K562 (cell line): ENCODE results near the gene CYP2D6. TPM values are rescaled to one million over a fixed set of nuclear protein-coding genes. Genes with fewer than 3 reads are reported as not detected.

ENCODE experiments used
- ATAC-seq: fragments of 200-7000 bp; cut with Tn5 transposase; 3 replicates; pipeline ENCODE4 v1.9.1; 2020; ENCODE audit warnings: moderate library complexity
- BruUV-seq: library from RNA; stranded (reverse); fragments of 400-500 nt; replicated peaks from 2 replicates; lab custom pipeline; 2021; lab: Mats Ljungman, UMichigan
- CTCF ChIA-PET: fragments of 300-600 bp; formaldehyde crosslinking; extraction: SDS; loops from one replicate; lab custom pipeline; 2021; ENCODE audit warnings: low intra/inter-chr PET ratio; lab: Yijun Ruan, JAX
- POLR2A ChIA-PET: fragments of 300-600, 350-650 bp; sonication (Branson Sonifier 250); formaldehyde crosslinking; extraction: SDS; loops from one replicate; lab custom pipeline; 2021; ENCODE audit warnings: antibody characterized with exemption, inconsistent platforms; lab: Yijun Ruan, JAX
- DNase-seq, 4 experiments: peaks; one replicate each; pipeline versions ENCODE4 v3.0.0 to v3.0.0-alpha.2; 2011 to 2018; ENCODE audit warnings: low spot score in 3 of 4, mixed read lengths in 3 of 4; ENCODE audit errors: extremely low read depth in 1 of 4
- FAIRE-seq: peaks from 2 replicates; lab custom pipeline; 2011; peaks lifted over from hg19 to GRCh38; lab: Jason Lieb, UNC
- H2AFZ ChIP-seq: 2 replicates; pipeline ENCODE4 v1.6.0; 2011; ENCODE audit warnings: low read depth, low read length, control low read depth, inconsistent platforms
- H3K27ac ChIP-seq: fragments of 200-600 bp; 3 replicates; pipeline ENCODE4 v1.8.0; 2011; ENCODE audit warnings: low read depth, mild to moderate bottlenecking, control low read depth, inconsistent platforms, low read length, moderate library complexity, mixed read lengths; ENCODE audit errors: extremely low read depth
- H3K27me3 ChIP-seq, 2 experiments: fragments of 300-600 bp in 1 of 2; 2 replicates in 1 of 2; 3 replicates in 1 of 2; pipeline versions ENCODE4 v1.6.0 to v1.8.0; 2011; ENCODE audit warnings: inconsistent platforms in 2 of 2, low read length in 2 of 2, mild to moderate bottlenecking in 1 of 2, mixed read lengths in 1 of 2, moderate library complexity in 1 of 2; ENCODE audit not compliant: control insufficient read depth in 2 of 2, insufficient read depth in 2 of 2
- H3K36me3 ChIP-seq: fragments of 300-600 bp; 3 replicates; pipeline ENCODE4 v1.8.0; 2011; ENCODE audit warnings: mild to moderate bottlenecking, low read length, inconsistent platforms; ENCODE audit not compliant: control insufficient read depth, insufficient read depth
- H3K4me1 ChIP-seq, 2 experiments: fragments of 200-600 bp in 1 of 2; replicated peaks in 1 of 2; 2 replicates in 1 of 2; 3 replicates in 1 of 2; pipeline versions ENCODE4 v1.5.1 to v1.8.0; 2011; ENCODE audit warnings: inconsistent platforms in 2 of 2, low read length in 2 of 2, mild to moderate bottlenecking in 1 of 2, mixed read lengths in 1 of 2, moderate library complexity in 1 of 2; ENCODE audit not compliant: control insufficient read depth in 2 of 2, insufficient read depth in 2 of 2
- H3K4me2 ChIP-seq: 2 replicates; pipeline ENCODE4 v1.6.1; 2011; ENCODE audit warnings: low read length, control low read depth, inconsistent platforms, mixed read lengths; ENCODE audit not compliant: insufficient read depth
- H3K4me3 ChIP-seq: fragments of 200-600 bp; sonication (generic), shearing (Covaris generic); 2 replicates; pipeline ENCODE4 v1.5.1; 2016; ENCODE audit warnings: control low read depth, inconsistent platforms
- H3K79me2 ChIP-seq: fragments of 200-600 bp; 3 replicates; pipeline ENCODE4 v1.8.0; 2011; ENCODE audit warnings: low read length, inconsistent platforms; ENCODE audit not compliant: control insufficient read depth, insufficient read depth
- H3K9ac ChIP-seq, 2 experiments: 2 replicates each; pipeline versions ENCODE4 v1.6.0 to v1.6.1; 2011; ENCODE audit warnings: low read depth in 2 of 2, low read length in 2 of 2, control low read depth in 1 of 2, inconsistent platforms in 1 of 2, mild to moderate bottlenecking in 1 of 2, mixed read lengths in 1 of 2; ENCODE audit not compliant: insufficient read depth in 1 of 2
- H3K9me1 ChIP-seq: one replicate; pipeline ENCODE4 v1.6.0; 2011; ENCODE audit warnings: inconsistent platforms, mild to moderate bottlenecking, low read length, moderate library complexity; ENCODE audit not compliant: control insufficient read depth, insufficient read depth
- H3K9me3 ChIP-seq: replicated peaks from 2 replicates; pipeline ENCODE4 v1.5.1; 2011; ENCODE audit warnings: low read depth, low read length, inconsistent platforms; ENCODE audit not compliant: control insufficient read depth, insufficient read depth
- H4K20me1 ChIP-seq: replicated peaks from 2 replicates; pipeline ENCODE4 v1.6.1; 2011; ENCODE audit warnings: low read length, inconsistent platforms, mixed read lengths; ENCODE audit not compliant: control insufficient read depth, insufficient read depth
- ADNP ChIP-seq: fragments of 200-800 bp; sonication (Bioruptor generic); IDR thresholded peaks from 2 replicates; pipeline ENCODE4 v1.6.1; 2016; ENCODE audit warnings: missing genetic modification characterization, missing compliant biosample characterization
- CCNT2 ChIP-seq: IDR thresholded peaks from 2 replicates; pipeline ENCODE4 v1.6.1; 2011; ENCODE audit warnings: borderline replicate concordance, low read depth, mild to moderate bottlenecking, moderate library complexity, mixed read lengths, low read length; ENCODE audit not compliant: insufficient read length; ENCODE audit errors: extremely low read depth
- EP300 ChIP-seq: IDR thresholded peaks from 2 replicates; pipeline ENCODE4 v1.6.1; 2012; ENCODE audit warnings: low read length, improper control_type of control experiment
- TARDBP ChIP-seq: fragments of 450-650 bp; IDR thresholded peaks from 2 replicates; pipeline ENCODE4 v1.6.1; 2016
- THRAP3 ChIP-seq: fragments of 450-650 bp; IDR thresholded peaks from 2 replicates; pipeline ENCODE4 v1.6.1; 2016; ENCODE audit warnings: mild to moderate bottlenecking, inconsistent platforms, borderline replicate concordance
- ZEB2 ChIP-seq: fragments of 450-650 bp; IDR thresholded peaks from 2 replicates; pipeline ENCODE4 v1.6.1; 2016
- ZNF76 ChIP-seq: fragments of 250-450 bp; sonication (Bioruptor Pico); IDR thresholded peaks from 2 replicates; pipeline ENCODE4 v1.4.0; 2020; ENCODE audit warnings: mild to moderate bottlenecking, moderate library complexity, borderline replicate concordance
- ZNF830 ChIP-seq: fragments of 250-450 bp; sonication (Bioruptor Pico); IDR thresholded peaks from 2 replicates; pipeline ENCODE4 v1.5.0; 2021; ENCODE audit warnings: mild to moderate bottlenecking
- WGBS: fragments of 100-300 bp; shearing (Covaris generic); methylation state at CpG from one replicate; pipeline ENCODE4 v1.1.6; 2016; ENCODE audit warnings: low coverage, mixed read lengths; ENCODE audit not compliant: insufficient coverage; ENCODE audit errors: missing lambda C conversion rate; 5-methylcytosine and 5-hydroxymethylcytosine counted together
- in situ Hi-C: fragments of 300-500 bp; cut with MboI; formaldehyde crosslinking; loops from 4 replicates; pipeline ENCODE4 v1.15.0; 2018; ENCODE audit warnings: inconsistent platforms, mixed read lengths
- intact Hi-C: fragments of 100-400 bp; cut with micrococcal nuclease; formaldehyde crosslinking; loops from 2 replicates; pipeline ENCODE4 v1.14.2; 2022
- polyA plus RNA-seq, 8 experiments: library from polyadenylated mRNA; depleted of rRNA in 4 of 8; stranded (reverse) in 5 of 8; unstranded in 3 of 8; fragments of >200 nt; fragmentation: Nextera tagmentation in 2 of 8; fragmentation: Illumina TruSeq in 1 of 8; extraction: Ambion mirVana in 2 of 8; extraction: Trizol in 1 of 8; gene quantifications; 2 replicates each; pipeline versions ENCODE4 v1.2.1 to v1.2.3, GENCODE V29; 2011 to 2014; ENCODE audit warnings: inconsistent platforms in 1 of 8, missing spikeins in 1 of 8
- total RNA-seq, 7 experiments: library from RNA; depleted of rRNA in 6 of 7; stranded (reverse); fragments of >200 nt in 6 of 7; fragmentation: Illumina TruSeq in 2 of 7; extraction: Trizol in 2 of 7; gene quantifications; 2 replicates each; pipeline versions ENCODE4 v1.2.1 to v1.2.3, GENCODE V29; 2011 to 2021; ENCODE audit warnings: low replicate concordance in 1 of 7

Gene CYP2D6
- total and polyA plus RNA-seq, 9 of the 15 experiments (the other 6 are each of a cell fraction or from before 2014, with no cell fraction given), result 0.04 to 0.20 (median 0.09) TPM; not detected in 5

- Histone ChIP-seq H3K9me1 (no peaks in the 10 kb centered on the region), H3K27ac (no peak overlapping the region), H3K36me3 (peaks cover 52% of the 10 kb centered on the region)
- ATAC-seq (no peak), DNase-seq (no peak)
- TF ChIP-seq THRAP3, result no peak
- TF ChIP-seq CCNT2, result no peak
- TF ChIP-seq ADNP (tag), result no peak
- TF ChIP-seq ZNF76 (CRISPR knock-in tag), result no peak
- no peak for TF ChIP-seq ZEB2
- no peak for TF ChIP-seq TARDBP
- TF ChIP-seq EP300, result no peak
- TF ChIP-seq ZNF830 (CRISPR knock-in tag), result no peak
- TF ChIP-seq, all 486 proteins: peak for 0
- Histone ChIP-seq H3K4me2 (no peak overlapping the region), H3K9ac (no peak overlapping the region), H3K9me3 (no peaks in the 10 kb centered on the region), H3K27me3 (no peaks in the 10 kb centered on the region), H4K20me1 (no peaks in the 10 kb centered on the region), H3K4me3 (no peak overlapping the region), H2AFZ (no peak overlapping the region), H3K4me1 (peaks cover 10% of the 10 kb centered on the region in 2 experiments), H3K79me2 (peaks cover 30% of the 10 kb centered on the region)
- intact Hi-C loops, result no loop called here
- in situ Hi-C loops, result no loop called here
- POLR2A ChIA-PET, result no interaction called here
- BruUV-seq, result no TSS peak
- FAIRE-seq, result no peak
- CTCF ChIA-PET, result no interaction called here
- WGBS, result 96% methylated on average over 4 of the region's 4 CpGs
Observed at GRCh38 chr22:42083119-42083518, 47.5 kb downstream of the CYP2D6 start.
